HFFc6 (cell line): ENCODE results near the gene FHOD3. TPM values are rescaled to one million over a fixed set of nuclear protein-coding genes. Genes with fewer than 3 reads are reported as not detected.

Source experiments
- DNase-seq: peaks from one replicate; pipeline ENCODE4 v3.0.0-alpha.2; 2018
- H3K27ac Mint-ChIP-seq: 2 replicates; pipeline ENCODE4 v1.8.0; 2020; ENCODE audit warnings: mild to moderate bottlenecking, mixed read lengths
- H3K27me3 Mint-ChIP-seq: 2 replicates; pipeline ENCODE4 v1.8.0; 2021; ENCODE audit warnings: mild to moderate bottlenecking, moderate library complexity, mixed read lengths; ENCODE audit not compliant: insufficient read depth
- H3K36me3 Mint-ChIP-seq: 2 replicates; pipeline ENCODE4 v1.8.0; 2021; ENCODE audit warnings: low read depth, mixed read lengths
- H3K4me1 Mint-ChIP-seq: 2 replicates; pipeline ENCODE4 v1.8.0; 2020; ENCODE audit warnings: low read depth, mixed read lengths
- H3K4me3 Mint-ChIP-seq: 2 replicates; pipeline ENCODE4 v1.8.0; 2020; ENCODE audit warnings: mild to moderate bottlenecking, moderate library complexity, mixed read lengths
- H3K9me3 Mint-ChIP-seq: 2 replicates; pipeline ENCODE4 v1.8.0; 2020; ENCODE audit warnings: mild to moderate bottlenecking, mixed read lengths
- total RNA-seq, 6 experiments: library from RNA; stranded (reverse); fragmentation: NEBNext Ultra II Directional; extraction: Animal tissue kit (Norgen Biotek cat#: 25700); gene quantifications; 2 replicates in 1 of 6; 3 replicates in 5 of 6; pipeline ENCODE4 v1.2.3, GENCODE V29; 2021
- TF ChIP-seq, protein P1 (sequence below): fragments of 200-600 bp; sonication (generic); IDR thresholded peaks from 2 replicates; pipeline ENCODE4 v1.5.0; 2021; ENCODE audit warnings: antibody characterized with exemption, mild to moderate bottlenecking

FHOD3 gene
- total RNA-seq, 6 experiments from 2014 or later = 32.8 to 67.6 (median 61.4) TPM

GRCh38 chr18:36745219-36745975 is 447.9 kb downstream of the FHOD3 start:
- no peak overlapping the region for H3K4me3 Mint-ChIP-seq
- H3K27ac Mint-ChIP-seq = peak overlapping the region; percentile 21; the same call in 1 of the 2 replicates
- no peak for DNase-seq
- TF ChIP-seq, protein P1, sequence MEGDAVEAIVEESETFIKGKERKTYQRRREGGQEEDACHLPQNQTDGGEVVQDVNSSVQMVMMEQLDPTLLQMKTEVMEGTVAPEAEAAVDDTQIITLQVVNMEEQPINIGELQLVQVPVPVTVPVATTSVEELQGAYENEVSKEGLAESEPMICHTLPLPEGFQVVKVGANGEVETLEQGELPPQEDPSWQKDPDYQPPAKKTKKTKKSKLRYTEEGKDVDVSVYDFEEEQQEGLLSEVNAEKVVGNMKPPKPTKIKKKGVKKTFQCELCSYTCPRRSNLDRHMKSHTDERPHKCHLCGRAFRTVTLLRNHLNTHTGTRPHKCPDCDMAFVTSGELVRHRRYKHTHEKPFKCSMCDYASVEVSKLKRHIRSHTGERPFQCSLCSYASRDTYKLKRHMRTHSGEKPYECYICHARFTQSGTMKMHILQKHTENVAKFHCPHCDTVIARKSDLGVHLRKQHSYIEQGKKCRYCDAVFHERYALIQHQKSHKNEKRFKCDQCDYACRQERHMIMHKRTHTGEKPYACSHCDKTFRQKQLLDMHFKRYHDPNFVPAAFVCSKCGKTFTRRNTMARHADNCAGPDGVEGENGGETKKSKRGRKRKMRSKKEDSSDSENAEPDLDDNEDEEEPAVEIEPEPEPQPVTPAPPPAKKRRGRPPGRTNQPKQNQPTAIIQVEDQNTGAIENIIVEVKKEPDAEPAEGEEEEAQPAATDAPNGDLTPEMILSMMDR = no peak
- no peaks in the 10 kb centered on the region for H3K9me3 Mint-ChIP-seq
- H3K36me3 Mint-ChIP-seq = peaks cover 61% of the 10 kb centered on the region
- H3K27me3 Mint-ChIP-seq = peaks cover 3% of the 10 kb centered on the region
- peaks cover 19% of the 10 kb centered on the region for H3K4me1 Mint-ChIP-seq

- no peaks in the 10 kb centered on the region for H3K27me3 Mint-ChIP-seq
- peaks cover 33% of the 10 kb centered on the region for H3K36me3 Mint-ChIP-seq
- H3K4me1 Mint-ChIP-seq = peaks cover 51% of the 10 kb centered on the region
- TF ChIP-seq, protein P1 = 0 out of 2 replicates have a peak, but pooled peaks have one; percentile 34
- peak overlapping the region; percentile 64 for H3K27ac Mint-ChIP-seq
- no peaks in the 10 kb centered on the region for H3K9me3 Mint-ChIP-seq
- DNase-seq = no peak
- no peak overlapping the region for H3K4me3 Mint-ChIP-seq
Measured at GRCh38 chr18:36752929-36753865, 455.7 kb downstream of the FHOD3 start.

DNA sequence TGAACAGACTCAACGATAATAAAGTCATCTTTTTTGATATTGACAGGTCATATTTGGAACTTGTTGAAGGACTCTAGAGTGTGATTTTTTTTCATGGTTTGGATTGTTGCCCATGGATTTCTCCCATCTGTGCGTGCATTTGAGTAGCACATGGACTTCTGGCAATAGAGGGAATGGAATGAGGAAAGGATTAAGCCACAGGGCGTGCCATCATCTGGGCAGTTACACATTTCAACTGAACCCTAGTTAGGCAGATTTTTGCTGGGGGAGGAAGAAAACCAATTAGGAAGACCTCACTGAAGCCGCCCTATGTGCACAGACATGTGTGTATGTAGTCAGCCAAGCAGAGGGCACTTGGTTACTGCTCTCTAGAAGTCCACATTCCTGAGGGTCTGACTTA is 458.7 kb downstream of the FHOD3 start:
- no peaks in the 10 kb centered on the region for H3K9me3 Mint-ChIP-seq
- H3K36me3 Mint-ChIP-seq = peaks cover 21% of the 10 kb centered on the region
- peak; percentile 48 for DNase-seq
- H3K27me3 Mint-ChIP-seq = no peaks in the 10 kb centered on the region
- H3K27ac Mint-ChIP-seq = peak overlapping the region; percentile 90
- H3K4me1 Mint-ChIP-seq = peaks cover 68% of the 10 kb centered on the region
- TF ChIP-seq, protein P1 = no peak
- H3K4me3 Mint-ChIP-seq = peak overlapping the region; percentile 32

DNA sequence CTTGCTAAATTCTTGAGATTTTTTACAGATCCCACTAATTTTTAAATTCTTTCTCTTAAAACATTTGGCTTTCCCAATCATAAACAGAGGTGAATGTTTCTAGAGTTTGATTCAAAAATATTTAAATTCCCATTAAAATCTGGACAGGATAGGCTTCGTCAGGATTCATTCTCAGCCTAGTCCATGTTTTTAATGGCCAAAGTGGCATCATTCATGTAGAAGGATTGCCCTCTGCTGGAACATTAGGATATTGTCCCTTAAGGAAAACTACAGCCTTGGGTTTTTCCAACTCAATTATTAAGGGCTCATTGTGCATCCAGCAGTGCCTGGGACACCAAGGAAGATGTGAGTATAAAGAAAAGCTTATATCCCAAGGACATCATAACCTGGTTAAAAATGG is 459.6 kb downstream of the FHOD3 start:
- no peak overlapping the region for H3K4me3 Mint-ChIP-seq
- H3K27ac Mint-ChIP-seq = peak overlapping the region; percentile 90
- DNase-seq = peak; percentile 75
- no peaks in the 10 kb centered on the region for H3K27me3 Mint-ChIP-seq
- H3K36me3 Mint-ChIP-seq = peaks cover 21% of the 10 kb centered on the region
- H3K4me1 Mint-ChIP-seq = peaks cover 76% of the 10 kb centered on the region
- no peaks in the 10 kb centered on the region for H3K9me3 Mint-ChIP-seq
- TF ChIP-seq, protein P1 = peak; percentile 89

DNA sequence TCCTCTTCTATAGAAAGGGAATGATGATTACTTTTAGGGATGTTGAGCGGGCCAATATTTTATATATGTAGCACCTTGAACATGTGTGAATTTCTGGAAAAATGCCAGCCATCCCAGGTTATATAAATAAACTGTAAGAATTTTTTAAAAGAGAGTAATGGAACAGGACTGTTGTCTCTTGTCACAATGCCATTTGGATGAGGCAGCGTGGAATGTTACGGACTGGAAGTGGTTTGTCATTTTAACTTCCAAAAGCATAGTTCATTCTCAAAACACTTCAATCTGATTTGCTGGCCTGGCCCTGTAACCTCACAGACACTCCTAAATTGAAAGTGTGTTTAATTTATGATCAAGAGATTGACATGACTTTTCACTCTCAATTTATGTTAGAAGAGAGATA is 460.5 kb downstream of the FHOD3 start:
- DNase-seq = peak; percentile 31
- TF ChIP-seq, protein P1 = no peak
- Mint-ChIP-seq H3K4me1 (peaks cover 75% of the 10 kb centered on the region), H3K36me3 (peaks cover 25% of the 10 kb centered on the region), H3K27ac (peak overlapping the region; percentile 90), H3K4me3 (no peak overlapping the region), H3K27me3 (no peaks in the 10 kb centered on the region), H3K9me3 (no peaks in the 10 kb centered on the region)
